Panc1 (cell line): ENCODE measurements around the gene RAB10. TPM values are rescaled to one million over a fixed set of nuclear protein-coding genes. Genes with fewer than 3 reads are reported as not detected.
"Not testable (repeated sequence)": the region's sequence is repeated elsewhere in the genome, so short reads cannot be mapped to it uniquely, and the experiment has no call there.

Experiments used
- ATAC-seq: fragments of 200-7000 bp; cut with Tn5 transposase; 2 replicates; pipeline ENCODE4 v1.9.1; 2020; ENCODE audit warnings: mild to moderate bottlenecking, moderate library complexity
- BruUV-seq: library from RNA; stranded (reverse); fragments of 400-500 nt; replicated peaks from 2 replicates; lab custom pipeline; 2021; lab: Mats Ljungman, UMichigan
- CTCF ChIA-PET: fragments of 300-600 bp; sonication (Branson Sonifier 250); formaldehyde crosslinking; loops from one replicate; lab custom pipeline; 2022; ENCODE audit warnings: antibody characterized with exemption; lab: Charles Lee
- POLR2A ChIA-PET: fragments of 300-600 bp; sonication (Branson Sonifier 250); formaldehyde crosslinking; loops from one replicate; lab custom pipeline; 2022; ENCODE audit warnings: antibody characterized with exemption; lab: Charles Lee
- DNase-seq: peaks from one replicate; pipeline ENCODE4 v3.0.0-alpha.2; 2010; ENCODE audit warnings: low read depth, low spot score
- H3K27ac ChIP-seq: 2 replicates; pipeline ENCODE4 v1.5.1; 2011; ENCODE audit warnings: mild to moderate bottlenecking, low read length, inconsistent platforms
- H3K27me3 ChIP-seq: fragments of 200-500 bp; sonication (Bioruptor generic); 2 replicates; pipeline ENCODE4 v1.6.0; 2014; ENCODE audit warnings: low read length, inconsistent platforms; ENCODE audit not compliant: control insufficient read depth, insufficient read depth
- H3K36me3 ChIP-seq: fragments of 200-500 bp; sonication (Bioruptor generic); 2 replicates; pipeline ENCODE4 v1.5.1; 2014; ENCODE audit warnings: inconsistent platforms, mild to moderate bottlenecking, low read length, moderate library complexity; ENCODE audit not compliant: control insufficient read depth, insufficient read depth
- H3K4me1 ChIP-seq: 2 replicates; pipeline ENCODE4 v1.5.1; 2011; ENCODE audit warnings: inconsistent platforms, mild to moderate bottlenecking, low read length, moderate library complexity; ENCODE audit not compliant: control insufficient read depth, insufficient read depth
- H3K4me3 ChIP-seq, 2 experiments: 2 replicates each; pipeline ENCODE4 v1.5.1; 2011 to 2012; ENCODE audit warnings: low read depth in 2 of 2, low read length in 2 of 2, mild to moderate bottlenecking in 2 of 2, inconsistent platforms in 1 of 2, moderate library complexity in 1 of 2
- H3K9me3 ChIP-seq: fragments of 200-500 bp; sonication (Bioruptor generic); 2 replicates; pipeline ENCODE4 v1.5.1; 2014; ENCODE audit warnings: low read depth, mild to moderate bottlenecking, inconsistent platforms, low read length, moderate library complexity; ENCODE audit not compliant: control insufficient read depth, insufficient read depth
- POLR2AphosphoS5 ChIP-seq: IDR thresholded peaks from 2 replicates; pipeline ENCODE4 v1.6.1; 2012; ENCODE audit warnings: mild to moderate bottlenecking, low read depth, low read length, moderate library complexity
- SIN3A ChIP-seq: IDR thresholded peaks from 2 replicates; pipeline ENCODE4 v1.6.1; 2012; ENCODE audit warnings: low read depth, mild to moderate bottlenecking, low read length, moderate library complexity, borderline replicate concordance; ENCODE audit not compliant: insufficient read depth
- TCF7L2 ChIP-seq: IDR thresholded peaks from 2 replicates; pipeline ENCODE4 v1.6.1; 2011; ENCODE audit warnings: mild to moderate bottlenecking, low read depth, low read length, inconsistent platforms
- in situ Hi-C: cut with HindIII; loops from 2 replicates; pipeline ENCODE4 v1.10.0; 2016; ENCODE audit warnings: low sequenced_read_pairs, low pct_unique_long_range_greater_than_20kb
- intact Hi-C: fragments of 100-400 bp; cut with micrococcal nuclease; formaldehyde crosslinking; loops from one replicate; pipeline ENCODE4 v1.10.0; 2022; ENCODE audit not compliant: unreplicated experiment
- total RNA-seq: library from RNA; stranded (reverse); gene quantifications from one replicate; pipeline ENCODE4 v1.2.1, GENCODE V29; 2021; ENCODE audit not compliant: unreplicated experiment
- TF ChIP-seq, protein P1 (sequence below): fragments of 450-650 bp; IDR thresholded peaks from 2 replicates; pipeline ENCODE4 v1.5.1; 2017; ENCODE audit warnings: mild to moderate bottlenecking
- TF ChIP-seq, protein P2 (sequence below), 2 experiments: IDR thresholded peaks; 2 replicates each; pipeline ENCODE4 v1.6.1; 2011 to 2012; ENCODE audit warnings: low read depth in 2 of 2, control low read depth in 1 of 2, low read length in 1 of 2, mild to moderate bottlenecking in 1 of 2, moderate library complexity in 1 of 2; ENCODE audit not compliant: insufficient read depth in 1 of 2

RAB10 gene
- total RNA-seq, 1 experiment from 2014 or later: 208 TPM

DNA sequence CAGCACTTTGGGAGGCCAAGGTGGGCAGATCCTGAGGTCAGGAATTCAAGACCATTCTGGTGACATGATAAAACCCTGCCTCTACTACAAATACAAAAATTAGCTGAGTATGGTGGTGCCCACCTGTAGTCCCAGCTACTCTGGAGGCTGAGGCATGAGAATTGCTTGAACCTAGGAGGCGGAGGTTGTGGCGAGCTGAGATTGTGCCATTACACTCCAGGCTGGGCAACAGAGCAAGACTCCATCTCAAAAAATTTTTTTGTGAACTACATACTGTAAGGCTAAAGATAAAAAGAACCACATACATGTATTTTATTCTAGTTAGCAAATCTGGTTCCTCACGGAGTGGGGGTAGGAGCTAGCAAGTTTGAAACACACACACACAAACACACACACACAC, 45.1 kb downstream of the RAB10 start:
- Histone ChIP-seq H3K27ac (no peak overlapping the region), H3K36me3 (no peaks in the 10 kb centered on the region), H3K4me1 (peaks cover 11% of the 10 kb centered on the region), H3K4me3 (no peak overlapping the region), H3K27me3 (no peaks in the 10 kb centered on the region), H3K9me3 (no peaks in the 10 kb centered on the region)
- POLR2A ChIA-PET: no interaction called here
- ATAC-seq (no peak), DNase-seq (no peak)
- BruUV-seq: no TSS peak
- in situ Hi-C loops (no loop called here), intact Hi-C loops (no loop called here)
- CTCF ChIA-PET: no interaction called here
- TF ChIP-seq, protein P1, sequence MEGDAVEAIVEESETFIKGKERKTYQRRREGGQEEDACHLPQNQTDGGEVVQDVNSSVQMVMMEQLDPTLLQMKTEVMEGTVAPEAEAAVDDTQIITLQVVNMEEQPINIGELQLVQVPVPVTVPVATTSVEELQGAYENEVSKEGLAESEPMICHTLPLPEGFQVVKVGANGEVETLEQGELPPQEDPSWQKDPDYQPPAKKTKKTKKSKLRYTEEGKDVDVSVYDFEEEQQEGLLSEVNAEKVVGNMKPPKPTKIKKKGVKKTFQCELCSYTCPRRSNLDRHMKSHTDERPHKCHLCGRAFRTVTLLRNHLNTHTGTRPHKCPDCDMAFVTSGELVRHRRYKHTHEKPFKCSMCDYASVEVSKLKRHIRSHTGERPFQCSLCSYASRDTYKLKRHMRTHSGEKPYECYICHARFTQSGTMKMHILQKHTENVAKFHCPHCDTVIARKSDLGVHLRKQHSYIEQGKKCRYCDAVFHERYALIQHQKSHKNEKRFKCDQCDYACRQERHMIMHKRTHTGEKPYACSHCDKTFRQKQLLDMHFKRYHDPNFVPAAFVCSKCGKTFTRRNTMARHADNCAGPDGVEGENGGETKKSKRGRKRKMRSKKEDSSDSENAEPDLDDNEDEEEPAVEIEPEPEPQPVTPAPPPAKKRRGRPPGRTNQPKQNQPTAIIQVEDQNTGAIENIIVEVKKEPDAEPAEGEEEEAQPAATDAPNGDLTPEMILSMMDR: no peak
- TF ChIP-seq, protein P2, sequence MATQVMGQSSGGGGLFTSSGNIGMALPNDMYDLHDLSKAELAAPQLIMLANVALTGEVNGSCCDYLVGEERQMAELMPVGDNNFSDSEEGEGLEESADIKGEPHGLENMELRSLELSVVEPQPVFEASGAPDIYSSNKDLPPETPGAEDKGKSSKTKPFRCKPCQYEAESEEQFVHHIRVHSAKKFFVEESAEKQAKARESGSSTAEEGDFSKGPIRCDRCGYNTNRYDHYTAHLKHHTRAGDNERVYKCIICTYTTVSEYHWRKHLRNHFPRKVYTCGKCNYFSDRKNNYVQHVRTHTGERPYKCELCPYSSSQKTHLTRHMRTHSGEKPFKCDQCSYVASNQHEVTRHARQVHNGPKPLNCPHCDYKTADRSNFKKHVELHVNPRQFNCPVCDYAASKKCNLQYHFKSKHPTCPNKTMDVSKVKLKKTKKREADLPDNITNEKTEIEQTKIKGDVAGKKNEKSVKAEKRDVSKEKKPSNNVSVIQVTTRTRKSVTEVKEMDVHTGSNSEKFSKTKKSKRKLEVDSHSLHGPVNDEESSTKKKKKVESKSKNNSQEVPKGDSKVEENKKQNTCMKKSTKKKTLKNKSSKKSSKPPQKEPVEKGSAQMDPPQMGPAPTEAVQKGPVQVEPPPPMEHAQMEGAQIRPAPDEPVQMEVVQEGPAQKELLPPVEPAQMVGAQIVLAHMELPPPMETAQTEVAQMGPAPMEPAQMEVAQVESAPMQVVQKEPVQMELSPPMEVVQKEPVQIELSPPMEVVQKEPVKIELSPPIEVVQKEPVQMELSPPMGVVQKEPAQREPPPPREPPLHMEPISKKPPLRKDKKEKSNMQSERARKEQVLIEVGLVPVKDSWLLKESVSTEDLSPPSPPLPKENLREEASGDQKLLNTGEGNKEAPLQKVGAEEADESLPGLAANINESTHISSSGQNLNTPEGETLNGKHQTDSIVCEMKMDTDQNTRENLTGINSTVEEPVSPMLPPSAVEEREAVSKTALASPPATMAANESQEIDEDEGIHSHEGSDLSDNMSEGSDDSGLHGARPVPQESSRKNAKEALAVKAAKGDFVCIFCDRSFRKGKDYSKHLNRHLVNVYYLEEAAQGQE (IDR thresholded peaks at IDR 0.05; ENCODE audit: insufficient read depth in 1 of 2, low read depth in 2 of 2, low read length in 1 of 2): no peak
- no peak for TF ChIP-seq TCF7L2

DNA sequence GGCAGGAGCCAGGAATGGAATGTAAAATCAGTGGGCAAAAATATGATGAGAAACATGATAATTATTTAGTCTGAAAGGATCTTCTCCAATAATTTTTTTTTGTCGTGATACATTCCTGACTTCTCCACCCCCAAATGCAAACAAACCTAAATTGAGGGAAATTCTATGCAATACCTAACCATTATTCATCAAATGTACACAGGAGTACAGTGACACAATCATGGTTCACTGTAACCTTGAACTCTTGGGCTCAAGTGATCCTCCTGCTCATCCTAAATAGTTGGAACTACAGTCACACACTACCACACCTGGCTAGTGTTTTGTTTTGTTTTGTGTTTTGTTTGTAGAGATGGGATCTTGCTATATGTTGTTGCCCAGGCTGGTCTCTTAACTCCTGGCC, 46.5 kb downstream of the RAB10 start:
- Histone ChIP-seq H3K4me3 (no peak overlapping the region), H3K27me3 (no peaks in the 10 kb centered on the region), H3K4me1 (peaks cover 5% of the 10 kb centered on the region), H3K9me3 (no peaks in the 10 kb centered on the region), H3K27ac (no peak overlapping the region), H3K36me3 (no peaks in the 10 kb centered on the region)
- no peak for ATAC-seq
- TF ChIP-seq, protein P2 (IDR thresholded peaks at IDR 0.05; ENCODE audit: insufficient read depth in 1 of 2, low read depth in 2 of 2, low read length in 1 of 2): no peak
- TF ChIP-seq SIN3A (no peak), TCF7L2 (no peak), POLR2AphosphoS5 (no peak)
- TF ChIP-seq, protein P1: no peak
- CTCF ChIA-PET: no interaction called here
- no peak for DNase-seq
- no TSS peak for BruUV-seq
- intact Hi-C loops (no loop called here), in situ Hi-C loops (no loop called here)
- POLR2A ChIA-PET: no interaction called here

DNA sequence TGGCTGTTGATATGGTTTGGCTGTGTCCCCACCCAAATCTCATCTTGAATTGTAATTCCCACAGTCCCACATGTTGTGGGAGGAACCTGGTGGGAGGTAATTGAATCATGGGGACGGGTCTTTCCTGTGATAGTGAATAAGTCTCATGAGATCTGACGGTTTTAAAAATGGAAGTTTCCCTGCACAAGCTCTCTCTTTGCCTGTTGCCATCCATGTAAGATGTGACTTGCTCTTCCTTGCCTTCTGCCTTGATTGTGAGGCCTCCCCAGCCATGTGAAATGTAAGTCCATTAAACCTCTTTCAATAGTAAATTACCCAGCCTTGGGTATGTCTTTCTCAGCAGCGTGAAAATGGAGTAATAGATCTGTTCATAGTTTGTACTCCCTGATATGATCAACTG, 47.0 kb downstream of the RAB10 start:
- in situ Hi-C loops: not testable (repeated sequence)

More for the DNA sequence above, 47.0 kb downstream of the RAB10 start:
- POLR2A ChIA-PET, H3K27me3 ChIP-seq, CTCF ChIA-PET, H3K9me3 ChIP-seq, H3K27ac ChIP-seq, BruUV-seq, intact Hi-C loops, ATAC-seq, DNase-seq, H3K4me3 ChIP-seq, H3K4me1 ChIP-seq, H3K36me3 ChIP-seq: not testable (repeated sequence)
